ENCODE measurements around the gene DROSHA. TPM values are rescaled to one million over a fixed set of nuclear protein-coding genes. Genes with fewer than 3 reads are reported as not detected.

Gene DROSHA
- total RNA-seq, 1 experiment from 2014 or later: 73.5 TPM

DNA sequence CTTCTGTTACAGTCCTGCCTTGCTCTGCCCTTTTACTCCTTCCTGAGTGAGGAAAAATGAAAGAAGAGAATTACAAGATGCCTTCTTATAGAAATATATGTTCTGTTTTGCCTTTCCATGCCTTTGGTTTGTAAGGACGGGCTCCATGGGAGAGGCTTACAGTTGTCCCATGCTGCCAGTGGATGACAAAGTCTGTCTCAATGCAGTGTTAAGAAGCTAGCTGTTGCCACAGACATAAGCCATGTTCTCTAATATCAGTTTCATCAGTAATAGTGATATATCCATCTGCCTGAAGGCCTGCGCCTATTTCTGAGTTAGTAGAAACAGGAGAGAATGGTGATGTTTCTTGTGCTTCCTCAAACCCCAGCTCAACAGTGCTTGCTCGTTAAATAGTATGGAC is 28.0 kb upstream of the DROSHA start:
- RAD21 ChIA-PET (ENCODE audit: low non-redundant PET in 1 of 2, low total read pairs in 2 of 2, uncharacterized antibody in 2 of 2, unreplicated experiment in 2 of 2): no interaction called here

GRCh38 chr5:31556461-31556860 is 24.6 kb upstream of the DROSHA start:
- H4K20me1 ChIP-seq (ENCODE audit: insufficient read depth): no peaks in the 10 kb centered on the region
- no peak overlapping the region for H3K9ac ChIP-seq (ENCODE audit: low read length)
- DNase-seq (ENCODE audit: low read depth, low spot score) (no peak), ATAC-seq (no peak)
- intact Hi-C loops (cut with micrococcal nuclease): no loop called here
- H3K4me1 ChIP-seq (ENCODE audit: control insufficient read depth in 1 of 2, insufficient read depth in 2 of 2, low read length in 2 of 2): no peaks in the 10 kb centered on the region
- H3K9me3 ChIP-seq (ENCODE audit: control insufficient read depth in 1 of 2, insufficient read depth in 1 of 2, low read depth in 1 of 2, low read length in 2 of 2): no peaks in the 10 kb centered on the region
- no peak for TF ChIP-seq SP1 (IDR thresholded peaks at IDR 0.05; ENCODE audit: low read depth)
- H3K9me2 ChIP-seq (ENCODE audit: insufficient read depth): no peaks in the 10 kb centered on the region
- ChIA-PET RAD21 (ENCODE audit: low non-redundant PET in 1 of 2, low total read pairs in 2 of 2, uncharacterized antibody in 2 of 2, unreplicated experiment in 2 of 2) (no interaction called here), POLR2A (no interaction called here), CTCF (no interaction called here)
- H3K36me3 ChIP-seq (ENCODE audit: control insufficient read depth in 1 of 2, insufficient read depth in 2 of 2, low read length in 2 of 2): peaks cover 5 to 9% of the 10 kb centered on the region in 2 experiments; a peak in 3 of 4 replicates
- no peak overlapping the region for H3K4me3 ChIP-seq (replicated peaks in 1 of 2; ENCODE audit: low read depth in 1 of 2, low read length in 2 of 2)
- H3K27ac ChIP-seq (ENCODE audit: low read depth, low read length): no peak overlapping the region
- no TSS peak for BruUV-seq (replicated peaks)
- no peaks in the 10 kb centered on the region for H3K27me3 ChIP-seq (ENCODE audit: insufficient read depth, low read length)
- no peak overlapping the region for H3K4me2 ChIP-seq (ENCODE audit: low read length)
- no peaks in the 10 kb centered on the region for H3K79me2 ChIP-seq (ENCODE audit: insufficient read depth, low read length)
- H2AFZ ChIP-seq (ENCODE audit: low read depth, low read length, poor library complexity, severe bottlenecking): no peak overlapping the region

More for the DNA sequence above, 28.0 kb upstream of the DROSHA start:
- intact Hi-C loops (cut with micrococcal nuclease): no loop called here
- BruUV-seq (replicated peaks): no TSS peak
- Histone ChIP-seq H3K4me3 (replicated peaks in 1 of 2; ENCODE audit: low read depth in 1 of 2, low read length in 2 of 2) (no peak overlapping the region), H3K4me1 (ENCODE audit: control insufficient read depth in 1 of 2, insufficient read depth in 2 of 2, low read length in 2 of 2) (no peaks in the 10 kb centered on the region), H3K4me2 (ENCODE audit: low read length) (no peak overlapping the region), H3K9me2 (ENCODE audit: insufficient read depth) (no peaks in the 10 kb centered on the region), H3K79me2 (ENCODE audit: insufficient read depth, low read length) (no peaks in the 10 kb centered on the region), H4K20me1 (ENCODE audit: insufficient read depth) (no peaks in the 10 kb centered on the region), H3K27me3 (ENCODE audit: insufficient read depth, low read length) (no peaks in the 10 kb centered on the region), H3K36me3 (ENCODE audit: control insufficient read depth in 1 of 2, insufficient read depth in 2 of 2, low read length in 2 of 2) (no peaks in the 10 kb centered on the region), H3K9me3 (ENCODE audit: control insufficient read depth in 1 of 2, insufficient read depth in 1 of 2, low read depth in 1 of 2, low read length in 2 of 2) (no peaks in the 10 kb centered on the region), H3K9ac (ENCODE audit: low read length) (no peak overlapping the region), H3K27ac (ENCODE audit: low read depth, low read length) (no peak overlapping the region), H2AFZ (ENCODE audit: low read depth, low read length, poor library complexity, severe bottlenecking) (no peak overlapping the region)
- DNase-seq (ENCODE audit: low read depth, low spot score) (no peak), ATAC-seq (no peak)
- TF ChIP-seq ZFX (IDR thresholded peaks at IDR 0.05): no peak
- no peak for TF ChIP-seq CBX3 (IDR thresholded peaks at IDR 0.05; ENCODE audit: low read depth)
- TF ChIP-seq YY1 (IDR thresholded peaks at IDR 0.05; ENCODE audit: extremely low read depth, insufficient replicate concordance, low read depth, low read length): no peak
- TF ChIP-seq EZH2 (IDR thresholded peaks at IDR 0.05): no peak
- TF ChIP-seq POLR2A (IDR thresholded peaks at IDR 0.05; ENCODE audit: borderline replicate concordance, extremely low read depth, insufficient read depth, insufficient read length): no peak
- TF ChIP-seq CTCF (IDR thresholded peaks at IDR 0.05 in 2 of 3, conservative IDR thresholded peaks at IDR 0.05 in 1 of 3; ENCODE audit: borderline replicate concordance in 1 of 3, insufficient read depth in 1 of 3, low read depth in 2 of 3, low read length in 2 of 3): no peak
- TF ChIP-seq ZNF274 (IDR thresholded peaks at IDR 0.05; ENCODE audit: low read depth, low read length): no peak
- TF ChIP-seq ELF1 (IDR thresholded peaks at IDR 0.05; ENCODE audit: borderline replicate concordance, low read depth): no peak
- CTCF ChIA-PET: no interaction called here
- POLR2A ChIA-PET: no interaction called here
